Stimulated activated effector memory CD8-positive, alpha-beta T cell treated with anti-CD3 and anti-CD28 coated beads, Interleukin-12 subunit alpha, Interleukin-12 subunit beta, amount 100 ng/mL, for 72 hours (primary cell): ENCODE data around the gene CDSN.

Experiments used
- ATAC-seq: fragments of 150-1000 bp; cut with Tn5 transposase; 2 replicates; pipeline ENCODE4 v1.10.0; 2021
- DNase-seq, 2 donors: peaks; one replicate each; pipeline ENCODE4 v3.0.0; 2021 to 2022; ENCODE audit warnings: low spot score in 2 of 2
- H3K27ac Mint-ChIP-seq: one replicate; pipeline ENCODE4 v1.8.0; 2022; ENCODE audit warnings: mild to moderate bottlenecking, mixed read lengths
- H3K36me3 Mint-ChIP-seq: one replicate; pipeline ENCODE4 v1.8.0; 2022; ENCODE audit warnings: mild to moderate bottlenecking, mixed read lengths
- H3K4me1 Mint-ChIP-seq: one replicate; pipeline ENCODE4 v1.8.0; 2022; ENCODE audit warnings: mixed read lengths
- H3K4me3 Mint-ChIP-seq: one replicate; pipeline ENCODE4 v1.8.0; 2022; ENCODE audit warnings: mild to moderate bottlenecking, mixed read lengths
- H3K9me3 Mint-ChIP-seq: one replicate; pipeline ENCODE4 v1.8.0; 2022; ENCODE audit warnings: mixed read lengths

CDSN gene

GRCh38 chr6:31129130-31129529 lies 8.9 kb upstream of the CDSN start:
- no peaks in the 10 kb centered on the region for H3K36me3 Mint-ChIP-seq
- H3K4me3 Mint-ChIP-seq: no peak overlapping the region
- no peak for DNase-seq
- ATAC-seq: no peak
- peaks cover 7% of the 10 kb centered on the region for H3K4me1 Mint-ChIP-seq
- H3K27ac Mint-ChIP-seq: no peak overlapping the region
- H3K9me3 Mint-ChIP-seq: no peaks in the 10 kb centered on the region

GRCh38 chr6:31128093-31128676 lies 7.9 kb upstream of the CDSN start:
- peak overlapping the region; percentile 32 for H3K27ac Mint-ChIP-seq
- H3K9me3 Mint-ChIP-seq: no peaks in the 10 kb centered on the region
- no peak overlapping the region for H3K4me3 Mint-ChIP-seq
- ATAC-seq: peak; percentile 57
- H3K4me1 Mint-ChIP-seq: peaks cover 13% of the 10 kb centered on the region
- H3K36me3 Mint-ChIP-seq: no peaks in the 10 kb centered on the region
- DNase-seq: peak; percentile 62 to 85

GRCh38 chr6:31126396-31127175 lies 6.3 kb upstream of the CDSN start:
- Mint-ChIP-seq H3K36me3 (no peaks in the 10 kb centered on the region), H3K4me3 (no peak overlapping the region), H3K9me3 (no peaks in the 10 kb centered on the region), H3K4me1 (peaks cover 15% of the 10 kb centered on the region), H3K27ac (no peak overlapping the region)
- ATAC-seq (no peak), DNase-seq (no peak)

- Mint-ChIP-seq H3K4me1 (peaks cover 15% of the 10 kb centered on the region), H3K4me3 (no peak overlapping the region), H3K27ac (no peak overlapping the region), H3K9me3 (no peaks in the 10 kb centered on the region), H3K36me3 (no peaks in the 10 kb centered on the region)
- DNase-seq: no peak
- ATAC-seq: no peak
Observed at GRCh38 chr6:31125586-31126363, 5.5 kb upstream of the CDSN start.

GRCh38 chr6:31125162-31125561 lies 4.9 kb upstream of the CDSN start:
- no peaks in the 10 kb centered on the region for H3K9me3 Mint-ChIP-seq
- no peak overlapping the region for H3K27ac Mint-ChIP-seq
- DNase-seq (no peak), ATAC-seq (no peak)
- no peaks in the 10 kb centered on the region for H3K36me3 Mint-ChIP-seq
- H3K4me1 Mint-ChIP-seq: peaks cover 15% of the 10 kb centered on the region
- no peak overlapping the region for H3K4me3 Mint-ChIP-seq

- no peaks in the 10 kb centered on the region for H3K9me3 Mint-ChIP-seq
- DNase-seq (no peak), ATAC-seq (no peak)
- no peaks in the 10 kb centered on the region for H3K36me3 Mint-ChIP-seq
- H3K4me3 Mint-ChIP-seq: no peak overlapping the region
- H3K27ac Mint-ChIP-seq: no peak overlapping the region
- peaks cover 12% of the 10 kb centered on the region for H3K4me1 Mint-ChIP-seq
Observed at GRCh38 chr6:31122791-31123706, 2.8 kb upstream of the CDSN start.

- ATAC-seq (no peak), DNase-seq (no peak)
- H3K4me3 Mint-ChIP-seq: no peak overlapping the region
- peaks cover 7% of the 10 kb centered on the region for H3K4me1 Mint-ChIP-seq
- H3K36me3 Mint-ChIP-seq: no peaks in the 10 kb centered on the region
- no peak overlapping the region for H3K27ac Mint-ChIP-seq
- H3K9me3 Mint-ChIP-seq: no peaks in the 10 kb centered on the region
Observed at GRCh38 chr6:31121131-31121790, 1.0 kb upstream of the CDSN start.

- no peak overlapping the region for H3K4me3 Mint-ChIP-seq
- no peaks in the 10 kb centered on the region for H3K36me3 Mint-ChIP-seq
- H3K27ac Mint-ChIP-seq: no peak overlapping the region
- no peaks in the 10 kb centered on the region for H3K9me3 Mint-ChIP-seq
- ATAC-seq: no peak
- peaks cover 2% of the 10 kb centered on the region for H3K4me1 Mint-ChIP-seq
- DNase-seq: no peak
Observed at GRCh38 chr6:31118178-31118577, 2.1 kb downstream of the CDSN start.

- DNase-seq: no peak
- H3K36me3 Mint-ChIP-seq: no peaks in the 10 kb centered on the region
- H3K27ac Mint-ChIP-seq: peak overlapping the region; percentile 78
Observed at GRCh38 chr6:31116661-31117385, 3.4 kb downstream of the CDSN start.

GRCh38 chr6:31115941-31116560 lies 4.2 kb downstream of the CDSN start:
- no peaks in the 10 kb centered on the region for H3K9me3 Mint-ChIP-seq
- H3K27ac Mint-ChIP-seq: peak overlapping the region; percentile 78
- ATAC-seq (no peak), DNase-seq (no peak)
- no peak overlapping the region for H3K4me3 Mint-ChIP-seq
- H3K36me3 Mint-ChIP-seq: no peaks in the 10 kb centered on the region
- no peaks in the 10 kb centered on the region for H3K4me1 Mint-ChIP-seq

More at GRCh38 chr6:31116661-31117385, 3.4 kb downstream of the CDSN start:
- no peak overlapping the region for H3K4me3 Mint-ChIP-seq
- no peak for ATAC-seq
- no peaks in the 10 kb centered on the region for H3K4me1 Mint-ChIP-seq
- no peaks in the 10 kb centered on the region for H3K9me3 Mint-ChIP-seq

GRCh38 chr6:31114970-31115849 lies 5.0 kb downstream of the CDSN start:
- Mint-ChIP-seq H3K36me3 (no peaks in the 10 kb centered on the region), H3K9me3 (no peaks in the 10 kb centered on the region), H3K4me3 (no peak overlapping the region), H3K4me1 (no peaks in the 10 kb centered on the region), H3K27ac (peak overlapping the region; percentile 26)
- ATAC-seq (no peak), DNase-seq (no peak)

- no peaks in the 10 kb centered on the region for H3K36me3 Mint-ChIP-seq
- ATAC-seq: no peak
Observed at GRCh38 chr6:31114541-31114878, 5.7 kb downstream of the CDSN start, which contains the start of gene PSORS1C1. Gene PSORS1C1 (plus strand): TSS chr6:31114800. CDS start chr6:31129633, 14,833 bp downstream.

More at GRCh38 chr6:31114541-31114878, 5.7 kb downstream of the CDSN start, which contains the start of gene PSORS1C1:
- no peak within 1 kb of the TSS for H3K4me3 Mint-ChIP-seq
- H3K4me1 Mint-ChIP-seq: no peaks in the 10 kb centered on the region
- H3K9me3 Mint-ChIP-seq: no peaks in the 10 kb centered on the region
- peak within 1 kb of the TSS; percentile 26 for H3K27ac Mint-ChIP-seq
- DNase-seq: no peak
